Measurements from ENCODE around the gene NSUN5.
"Not testable (repeated sequence)": the region's sequence is repeated elsewhere in the genome, so short reads cannot be mapped to it uniquely, and the experiment has no call there.

Gene NSUN5

GRCh38 chr7:73297235-73297634 is 11.4 kb downstream of the NSUN5 start:
- H3K27ac ChIP-seq; H3K36me3 ChIP-seq (ENCODE audit: insufficient read depth); H3K4me1 ChIP-seq (ENCODE audit: low read depth, poor library complexity, severe bottlenecking); H3K4me3 ChIP-seq (IDR thresholded peaks at IDR 0.05; ENCODE audit: insufficient read depth, low read depth, low read length); H3K79me2 ChIP-seq (ENCODE audit: insufficient read depth, low read depth); H3K9ac ChIP-seq; H4K20me1 ChIP-seq (ENCODE audit: insufficient read depth); H2AFZ ChIP-seq (ENCODE audit: low read depth); H3K27me3 ChIP-seq (ENCODE audit: insufficient read depth, low read depth); H3K4me2 ChIP-seq: not testable (repeated sequence)

- not testable (repeated sequence) for H3K9ac ChIP-seq; H3K27ac ChIP-seq; H3K4me1 ChIP-seq (ENCODE audit: low read depth, poor library complexity, severe bottlenecking); H2AFZ ChIP-seq (ENCODE audit: low read depth); H3K4me2 ChIP-seq; H4K20me1 ChIP-seq (ENCODE audit: insufficient read depth); H3K4me3 ChIP-seq (IDR thresholded peaks at IDR 0.05; ENCODE audit: insufficient read depth, low read depth, low read length); H3K27me3 ChIP-seq (ENCODE audit: insufficient read depth, low read depth); H3K36me3 ChIP-seq (ENCODE audit: insufficient read depth); H3K79me2 ChIP-seq (ENCODE audit: insufficient read depth, low read depth)
Measured at GRCh38 chr7:73277210-73277609, 31.4 kb downstream of the NSUN5 start.

GRCh38 chr7:73267813-73268212 is 40.8 kb downstream of the NSUN5 start:
- not testable (repeated sequence) for H3K4me3 ChIP-seq (IDR thresholded peaks at IDR 0.05; ENCODE audit: insufficient read depth, low read depth, low read length); H3K9ac ChIP-seq; H3K4me2 ChIP-seq; H3K4me1 ChIP-seq (ENCODE audit: low read depth, poor library complexity, severe bottlenecking); H3K27ac ChIP-seq; H3K27me3 ChIP-seq (ENCODE audit: insufficient read depth, low read depth); H3K36me3 ChIP-seq (ENCODE audit: insufficient read depth); H4K20me1 ChIP-seq (ENCODE audit: insufficient read depth); H2AFZ ChIP-seq (ENCODE audit: low read depth); H3K79me2 ChIP-seq (ENCODE audit: insufficient read depth, low read depth)

DNA sequence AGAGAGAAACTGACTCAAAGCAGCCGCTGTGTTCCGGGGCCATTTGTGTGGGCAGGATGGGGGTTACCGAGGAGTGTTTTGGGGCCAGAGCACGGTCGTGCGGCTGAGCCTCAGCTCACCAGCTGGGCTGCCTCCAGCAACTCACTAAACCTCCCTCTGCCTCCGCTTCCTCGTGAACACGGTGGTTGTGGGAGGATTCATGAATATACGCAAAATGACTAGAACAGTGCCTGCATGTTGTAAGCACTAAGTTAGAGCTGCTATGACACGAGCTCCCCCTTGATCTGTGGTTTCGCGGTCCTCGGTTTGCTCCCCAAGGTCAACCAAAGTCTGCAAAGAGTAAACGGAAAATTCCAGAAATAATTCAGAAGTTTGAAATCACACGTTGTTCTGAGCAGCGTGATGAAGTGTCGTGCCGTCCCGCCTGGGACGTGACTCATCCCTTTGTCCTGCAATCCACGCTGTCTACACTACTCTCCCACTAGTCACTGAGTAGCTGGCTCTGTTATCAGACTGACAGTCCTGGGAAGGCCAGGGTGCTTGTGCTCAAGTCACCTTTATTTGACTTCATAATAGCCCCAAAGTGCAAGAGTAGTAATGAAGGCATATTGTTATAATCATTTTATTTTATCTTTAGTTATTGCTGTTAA is 41.8 kb downstream of the NSUN5 start:
- not testable (repeated sequence) for H2AFZ ChIP-seq (ENCODE audit: low read depth); H3K4me3 ChIP-seq (IDR thresholded peaks at IDR 0.05; ENCODE audit: insufficient read depth, low read depth, low read length); H4K20me1 ChIP-seq (ENCODE audit: insufficient read depth); H3K27ac ChIP-seq; H3K4me1 ChIP-seq (ENCODE audit: low read depth, poor library complexity, severe bottlenecking); H3K9ac ChIP-seq; H3K4me2 ChIP-seq; H3K27me3 ChIP-seq (ENCODE audit: insufficient read depth, low read depth); H3K36me3 ChIP-seq (ENCODE audit: insufficient read depth); H3K79me2 ChIP-seq (ENCODE audit: insufficient read depth, low read depth)

DNA sequence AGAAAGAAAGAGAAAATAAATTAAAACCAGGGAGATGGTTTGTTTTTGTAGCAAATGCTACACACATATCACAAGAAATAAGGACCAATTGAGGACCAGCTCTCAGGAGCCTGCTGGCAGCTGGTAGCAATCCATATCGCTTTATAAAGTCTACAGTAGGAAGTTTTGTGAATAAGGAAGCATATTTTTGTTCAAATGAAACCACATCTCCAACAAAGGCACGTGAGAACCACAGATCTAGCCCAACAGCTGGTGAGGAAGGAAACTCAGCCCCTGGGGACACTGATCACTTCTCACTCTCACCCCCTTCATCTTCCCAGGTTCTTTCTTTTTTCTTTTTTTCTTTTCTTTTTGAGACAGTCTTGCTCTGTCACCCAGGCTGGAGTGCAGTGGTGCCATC is 46.2 kb downstream of the NSUN5 start:
- not testable (repeated sequence) for H3K4me2 ChIP-seq; H4K20me1 ChIP-seq (ENCODE audit: insufficient read depth); H3K4me3 ChIP-seq (IDR thresholded peaks at IDR 0.05; ENCODE audit: insufficient read depth, low read depth, low read length); H3K4me1 ChIP-seq (ENCODE audit: low read depth, poor library complexity, severe bottlenecking); H3K27ac ChIP-seq; H2AFZ ChIP-seq (ENCODE audit: low read depth); H3K9ac ChIP-seq; H3K36me3 ChIP-seq (ENCODE audit: insufficient read depth); H3K79me2 ChIP-seq (ENCODE audit: insufficient read depth, low read depth); H3K27me3 ChIP-seq (ENCODE audit: insufficient read depth, low read depth)

All from KMS-11 (cell line).